ENCODE measurements around the gene INSIG2.
"Not testable (repeated sequence)": the region's sequence is repeated elsewhere in the genome, so short reads cannot be mapped to it uniquely, and the experiment has no call there.

Gene INSIG2

DNA sequence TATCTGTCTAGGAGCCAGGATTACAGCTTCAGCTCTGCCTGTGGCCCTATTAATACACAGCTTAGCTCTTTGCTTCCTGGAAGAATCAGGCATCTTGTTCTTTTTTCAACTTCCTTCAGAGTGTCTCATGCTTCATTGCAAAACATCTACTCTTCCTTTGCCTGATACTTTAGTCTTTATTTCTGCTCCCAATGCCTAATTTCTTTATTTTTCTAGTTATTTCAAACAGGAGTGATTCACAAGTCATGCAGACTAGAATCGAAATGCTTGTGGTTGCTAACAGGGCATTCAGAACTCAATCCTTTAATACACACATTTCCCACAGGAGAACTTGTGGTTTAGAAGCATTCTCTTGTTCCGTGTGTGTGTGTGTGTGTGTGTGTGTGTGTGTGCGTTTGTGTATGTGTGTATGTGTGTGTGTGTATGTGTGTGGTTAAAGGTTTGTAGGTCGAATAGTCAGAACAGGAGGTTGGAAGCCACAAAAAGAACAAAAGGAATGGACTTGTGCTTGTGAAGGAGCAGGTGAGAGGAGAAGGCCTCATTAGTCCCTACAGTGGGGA lies 28.3 kb upstream of the INSIG2 start:
- DNase-seq (ENCODE audit: low read depth in 1 of 2, low spot score in 1 of 2): no peak

DNA sequence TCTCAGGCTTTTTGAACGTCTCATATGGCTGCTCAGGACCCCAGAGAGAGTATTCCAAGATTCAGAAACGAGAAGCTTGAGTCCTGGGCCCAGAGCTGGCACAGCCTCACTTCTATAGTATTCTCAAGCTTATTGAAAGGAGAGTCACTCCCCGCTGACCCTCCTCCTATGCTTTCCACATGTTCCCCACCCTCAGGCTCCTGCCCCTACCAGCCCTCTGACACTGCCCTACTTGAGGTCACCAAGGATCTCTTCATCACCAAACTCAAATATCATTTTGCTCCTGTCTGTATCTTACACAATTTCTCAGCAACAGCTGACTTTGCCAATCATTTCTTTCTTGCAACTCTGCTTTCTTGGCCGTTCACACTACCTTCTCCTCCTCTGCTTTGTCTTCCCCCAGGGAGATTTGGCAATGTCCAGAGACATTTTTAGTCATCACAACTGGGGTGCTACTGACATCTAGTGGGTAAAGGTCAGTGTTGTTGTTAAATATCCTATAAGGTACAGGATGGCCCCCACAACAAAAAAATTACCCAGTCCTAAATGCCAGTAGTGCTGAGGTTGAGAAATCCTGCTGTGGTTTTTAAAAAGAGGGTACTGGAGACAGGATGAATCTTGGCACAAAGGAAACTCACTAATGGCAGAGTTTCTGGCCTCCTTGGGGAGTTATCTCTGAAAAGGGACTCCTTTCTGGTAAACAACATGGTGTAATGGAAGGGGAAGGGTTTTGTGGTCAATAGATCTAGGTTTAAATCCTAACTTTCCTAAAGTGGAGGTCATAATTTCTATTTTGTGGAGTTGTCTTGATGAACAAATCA lies 26.9 kb upstream of the INSIG2 start:
- no peak for DNase-seq (ENCODE audit: low read depth in 1 of 2, low spot score in 1 of 2)

GRCh38 chr2:118062048-118062447 lies 26.2 kb upstream of the INSIG2 start:
- DNase-seq (ENCODE audit: low read depth in 1 of 2, low spot score in 1 of 2): no peak

DNA sequence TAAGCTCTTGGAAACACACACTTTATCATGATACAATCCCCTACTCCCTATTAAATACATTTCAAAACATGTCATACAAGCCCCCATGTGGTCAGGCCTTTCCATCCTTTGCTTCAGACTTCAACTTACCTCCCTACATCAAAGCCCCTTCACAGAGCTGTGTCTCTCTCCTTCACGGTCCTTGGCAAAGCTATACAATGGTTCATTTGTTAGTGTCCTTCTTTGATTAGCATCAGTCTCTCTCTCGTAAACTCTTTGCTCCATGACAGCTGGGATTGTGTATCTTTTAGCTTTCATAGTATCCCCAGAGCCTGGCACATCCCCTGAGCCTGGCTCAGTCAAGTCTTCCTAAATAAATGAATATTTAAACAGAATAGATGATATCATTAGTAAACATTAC lies 25.6 kb upstream of the INSIG2 start:
- DNase-seq (ENCODE audit: low read depth in 1 of 2, low spot score in 1 of 2): no peak

GRCh38 chr2:118065015-118065706 lies 23.1 kb upstream of the INSIG2 start:
- no peak for DNase-seq (ENCODE audit: low read depth in 1 of 2, low spot score in 1 of 2)

DNA sequence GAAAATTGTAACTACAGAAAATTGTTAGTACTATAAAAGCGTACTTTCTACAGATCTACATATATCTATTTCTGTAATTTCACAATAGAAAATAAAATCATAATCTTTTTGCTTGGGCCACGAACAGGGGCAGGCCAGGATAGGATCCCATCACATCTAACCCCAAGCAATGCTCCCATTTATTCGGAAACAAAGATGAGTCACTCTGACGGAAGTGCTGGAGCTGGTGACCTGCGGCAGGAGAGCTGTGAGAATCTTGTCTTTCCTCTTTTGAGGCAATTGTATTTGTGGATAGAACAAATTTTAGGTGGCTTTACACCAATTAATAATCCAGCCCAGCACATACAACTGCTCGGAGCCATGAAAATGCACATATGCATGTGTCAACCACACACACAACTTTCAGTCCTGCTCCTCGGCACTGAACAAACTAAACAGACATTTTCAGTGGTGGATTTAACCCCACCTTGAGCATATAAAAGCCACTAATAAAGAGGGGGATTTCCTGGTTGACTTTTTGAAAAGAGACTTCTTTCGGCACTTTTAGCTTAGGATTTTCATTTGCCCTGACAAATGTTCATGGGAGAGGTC lies 22.3 kb upstream of the INSIG2 start:
- DNase-seq (ENCODE audit: low read depth in 1 of 2, low spot score in 1 of 2): no peak

DNA sequence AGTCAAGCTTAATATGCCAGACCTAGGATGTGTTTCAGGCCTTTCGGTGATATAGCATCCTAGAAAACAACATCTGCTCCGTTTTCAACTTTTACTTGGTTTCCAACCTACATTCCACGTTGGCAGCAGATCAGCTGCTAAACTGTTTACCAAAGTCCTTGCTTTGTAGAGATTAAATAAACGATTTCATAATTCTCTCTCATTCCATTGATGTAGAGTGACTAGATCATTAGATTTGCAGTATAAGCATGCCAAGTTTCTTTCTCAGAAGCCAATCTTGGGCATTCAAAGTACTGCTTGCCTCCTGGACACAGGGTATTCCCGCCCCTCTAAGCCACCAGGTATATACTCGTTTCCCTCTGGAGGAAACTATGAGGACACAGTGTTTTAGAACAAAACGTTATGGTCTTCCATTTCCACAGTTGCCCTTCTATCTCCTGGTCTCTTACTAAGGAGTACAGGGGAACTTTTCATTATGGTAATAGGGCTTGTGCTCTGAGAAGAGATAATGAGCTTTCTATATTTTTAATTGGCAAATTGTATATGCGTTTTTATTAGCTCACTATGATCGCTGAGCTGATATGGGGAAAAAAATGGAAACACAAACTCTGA lies 10.5 kb upstream of the INSIG2 start:
- no peak for DNase-seq (ENCODE audit: low read depth in 1 of 2, low spot score in 1 of 2)

DNA sequence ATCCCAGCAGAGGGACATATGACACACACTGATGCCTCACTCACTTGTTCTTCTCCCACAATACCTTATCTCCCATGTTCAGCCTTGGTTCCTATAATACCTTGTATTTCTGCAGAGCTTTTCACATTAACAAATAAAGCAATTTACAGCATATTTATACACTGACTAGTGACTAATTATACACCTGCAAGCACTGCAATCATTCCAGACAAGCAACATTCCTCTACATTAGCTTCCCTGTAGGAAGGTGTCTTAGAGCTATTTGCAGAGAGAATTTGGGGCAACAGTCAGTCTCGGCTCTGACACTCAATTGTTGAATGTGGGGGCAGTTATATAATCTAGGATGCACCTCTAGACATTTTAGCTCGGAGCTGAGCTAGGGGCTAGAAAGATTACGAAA lies 9.5 kb upstream of the INSIG2 start:
- DNase-seq (ENCODE audit: low read depth in 1 of 2, low spot score in 1 of 2): no peak

DNA sequence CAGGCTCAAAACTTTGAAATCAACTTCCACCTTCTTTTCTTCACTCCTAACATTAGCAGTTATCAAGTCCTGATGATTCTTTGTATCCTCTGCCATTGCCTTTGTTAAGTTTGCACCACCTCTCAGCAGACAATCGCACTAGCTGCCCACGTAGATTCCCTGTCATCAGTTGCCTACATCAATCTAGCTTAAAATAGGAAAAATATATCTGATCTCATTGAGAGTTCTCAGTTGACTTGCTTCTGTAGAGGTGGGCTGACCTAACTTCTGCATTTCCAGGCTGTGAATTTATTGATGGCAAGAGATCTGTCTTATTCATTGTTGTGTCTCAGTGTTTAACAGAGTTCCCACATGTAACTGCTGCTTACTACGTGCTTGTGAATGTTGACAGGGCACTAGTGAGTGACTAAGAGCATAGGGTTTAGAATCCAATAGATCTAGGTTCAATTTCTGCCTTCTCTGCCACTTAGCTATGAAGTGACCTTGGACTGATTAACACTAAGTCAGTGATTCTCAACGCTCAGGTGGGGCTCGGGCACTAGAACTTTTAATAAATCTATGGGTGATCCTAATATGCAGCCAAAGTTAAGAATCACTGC lies 3.7 kb upstream of the INSIG2 start:
- DNase-seq (ENCODE audit: low read depth in 1 of 2, low spot score in 1 of 2): no peak

DNA sequence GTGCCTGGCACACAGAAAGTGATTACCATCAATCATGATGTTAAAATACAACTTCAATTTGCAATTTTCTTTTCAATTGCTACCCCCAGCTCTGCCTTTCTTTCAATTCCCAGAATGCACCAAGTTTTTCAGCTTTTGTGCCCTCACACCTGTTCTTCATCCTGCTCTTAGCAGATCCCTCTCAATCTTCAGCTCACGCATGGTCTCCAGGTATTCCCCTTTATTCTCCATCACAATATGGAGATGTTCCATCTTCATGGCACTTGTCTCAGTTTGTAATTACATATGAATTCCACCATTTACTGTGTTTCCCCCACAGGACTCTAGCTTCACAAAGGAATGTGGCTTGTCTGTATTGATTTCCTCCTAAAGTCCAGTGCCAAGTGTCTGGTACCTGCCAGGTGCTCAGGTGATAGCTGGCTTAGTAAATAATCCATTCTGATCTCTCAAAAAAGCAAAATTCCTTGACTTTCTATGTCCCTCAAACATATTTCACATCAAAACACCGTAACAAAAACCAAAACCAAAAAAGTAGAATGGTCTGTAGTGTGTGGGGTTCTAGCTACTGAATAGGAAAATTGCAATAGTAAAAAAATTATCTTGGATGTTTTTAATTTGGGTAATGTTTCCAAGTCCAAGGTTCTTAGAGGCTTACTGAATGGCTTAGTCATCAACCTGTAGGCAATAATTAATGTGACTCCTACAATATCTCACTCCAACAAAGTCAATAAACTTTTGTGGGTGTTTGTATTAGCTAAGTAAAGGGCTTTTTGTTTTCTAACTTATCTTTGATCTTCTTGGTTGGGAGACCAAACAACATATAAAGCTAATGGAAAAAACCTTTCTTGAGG lies 2.9 kb upstream of the INSIG2 start:
- no peak for DNase-seq (ENCODE audit: low read depth in 1 of 2, low spot score in 1 of 2)

GRCh38 chr2:118086024-118086633 lies 2.1 kb upstream of the INSIG2 start:
- DNase-seq (ENCODE audit: low read depth in 1 of 2, low spot score in 1 of 2): no peak

GRCh38 chr2:118089139-118089800 lies 999 bp downstream of the INSIG2 start:
- DNase-seq (ENCODE audit: low read depth in 1 of 2, low spot score in 1 of 2): peak in 1 of 2 donors; percentile 3

DNA sequence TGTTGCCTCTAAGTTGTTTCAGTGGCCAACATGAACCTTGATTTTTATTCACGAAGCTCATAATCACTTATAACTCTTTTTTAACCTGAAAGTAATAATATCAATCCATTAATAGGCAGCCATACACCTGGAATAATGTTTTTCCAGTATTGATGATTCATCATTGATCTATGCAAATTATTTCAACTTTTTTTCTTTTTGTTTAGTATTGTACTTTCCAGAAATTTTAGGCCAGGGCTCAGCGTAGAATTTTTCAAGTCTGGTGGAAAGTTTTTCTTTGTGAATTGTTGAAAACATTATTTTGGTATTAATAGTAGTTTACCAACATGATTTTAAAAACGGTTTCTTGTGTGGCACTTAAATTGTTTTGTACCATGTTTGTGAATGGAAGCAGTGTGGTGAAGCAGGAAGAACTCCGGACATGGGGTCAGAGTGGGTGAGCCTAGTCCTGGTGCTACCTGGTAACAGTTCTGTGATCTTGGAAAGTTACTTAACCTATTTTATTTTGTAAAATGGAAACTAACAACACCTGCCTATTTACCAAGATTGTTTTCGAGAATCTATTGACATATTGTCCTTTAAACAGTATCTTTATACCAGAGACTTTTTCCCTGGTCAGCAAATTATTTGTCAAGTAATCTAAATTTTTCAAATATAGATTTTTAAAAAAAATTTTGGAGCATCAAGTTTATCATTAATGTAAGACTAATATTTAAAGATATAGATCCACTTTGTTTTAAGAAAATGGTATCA lies 2.3 kb downstream of the INSIG2 start:
- no peak for DNase-seq (ENCODE audit: low read depth in 1 of 2, low spot score in 1 of 2)

DNA sequence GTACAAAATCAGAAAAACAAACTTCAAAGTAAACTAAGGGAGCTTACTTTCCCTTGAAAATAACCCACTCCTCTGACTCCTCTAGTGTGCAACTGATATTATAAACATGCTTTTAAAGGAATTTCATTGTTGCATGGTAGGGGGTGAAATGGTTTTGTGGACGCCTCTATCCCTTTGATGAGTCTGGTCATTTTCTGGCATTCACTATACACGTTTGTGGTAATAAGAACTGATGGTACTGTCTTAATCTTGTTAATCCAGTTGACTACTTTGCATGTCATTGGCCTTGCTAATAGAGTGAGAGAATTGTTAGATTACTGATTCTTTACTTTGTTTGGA lies 2.8 kb downstream of the INSIG2 start:
- no peak for DNase-seq (ENCODE audit: low read depth in 1 of 2, low spot score in 1 of 2)

DNA sequence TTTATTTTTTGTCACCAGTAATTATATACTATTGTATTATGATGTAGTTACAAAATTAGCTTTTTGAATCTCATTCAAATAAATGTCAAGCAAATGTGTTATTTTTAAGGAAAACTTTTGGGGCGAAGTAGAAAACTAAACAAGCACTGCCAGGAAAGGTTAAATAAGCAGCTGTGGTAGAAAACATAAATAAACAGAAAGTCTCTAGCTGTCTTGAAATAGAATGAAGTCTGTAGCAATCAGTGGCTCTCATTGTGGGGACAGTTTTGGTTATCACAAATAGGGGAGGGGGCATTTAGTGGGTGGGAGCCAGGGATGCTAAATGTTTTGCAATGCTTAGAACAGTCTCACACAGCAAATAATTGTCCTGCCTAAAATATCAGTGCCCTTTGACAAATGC lies 3.4 kb downstream of the INSIG2 start:
- no peak for DNase-seq (ENCODE audit: low read depth in 1 of 2, low spot score in 1 of 2)

- DNase-seq (ENCODE audit: low read depth in 1 of 2, low spot score in 1 of 2): not testable (repeated sequence)
These were observed 5.8 kb downstream of the INSIG2 start for GRCh38 chr2:118094102-118094501.

DNA sequence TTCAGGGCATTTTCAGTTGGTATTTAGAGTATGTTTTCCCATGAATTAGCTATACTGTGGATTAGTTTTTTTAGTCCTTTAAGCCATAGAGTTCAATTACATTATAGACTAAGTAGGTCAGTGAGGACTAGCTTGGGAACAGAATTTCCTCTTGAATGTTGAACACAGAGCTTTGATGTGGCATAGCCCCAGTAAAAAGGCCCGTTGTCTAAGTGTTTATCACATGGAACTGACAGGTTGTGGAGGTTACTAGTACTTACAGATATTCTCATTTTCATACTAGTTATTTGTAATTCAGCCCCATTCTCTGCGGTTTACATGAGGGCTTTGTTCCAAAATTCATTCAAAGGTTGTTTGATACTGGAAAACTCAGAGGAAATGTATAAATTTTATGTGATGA lies 6.2 kb downstream of the INSIG2 start:
- DNase-seq (ENCODE audit: low read depth in 1 of 2, low spot score in 1 of 2): no peak

DNA sequence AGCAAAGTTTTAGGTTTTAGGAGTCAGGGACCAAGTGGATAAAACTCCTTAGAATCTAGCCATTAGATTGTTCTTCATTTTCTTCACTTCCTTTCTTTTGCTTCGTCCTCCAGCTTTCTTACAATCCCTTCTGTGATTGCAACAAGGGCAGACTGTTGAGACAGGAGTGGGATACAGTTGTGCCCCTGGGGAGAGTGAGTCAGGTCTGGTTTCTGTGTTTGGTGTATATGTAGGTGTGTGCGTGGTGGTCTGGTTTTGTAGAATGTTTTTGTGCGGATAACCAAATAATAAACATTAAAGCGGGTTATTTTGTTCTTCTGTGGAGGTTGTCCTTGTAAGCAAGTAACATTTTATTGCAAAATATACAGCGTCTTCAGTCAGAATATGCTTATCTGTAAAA lies 7.3 kb downstream of the INSIG2 start:
- no peak for DNase-seq (ENCODE audit: low read depth in 1 of 2, low spot score in 1 of 2)

- no peak for DNase-seq (ENCODE audit: low read depth in 1 of 2, low spot score in 1 of 2)
These were observed 9.4 kb downstream of the INSIG2 start for GRCh38 chr2:118097657-118098056.
